ENCODE measurements around the gene EIF2B1. TPM values are rescaled to one million over a fixed set of nuclear protein-coding genes. Genes with fewer than 3 reads are reported as not detected.
"Not testable (repeated sequence)": the region's sequence is repeated elsewhere in the genome, so short reads cannot be mapped to it uniquely, and the experiment has no call there.

EIF2B1 gene
- total RNA-seq, 1 donor from 2014 or later: 45.8 TPM

DNA sequence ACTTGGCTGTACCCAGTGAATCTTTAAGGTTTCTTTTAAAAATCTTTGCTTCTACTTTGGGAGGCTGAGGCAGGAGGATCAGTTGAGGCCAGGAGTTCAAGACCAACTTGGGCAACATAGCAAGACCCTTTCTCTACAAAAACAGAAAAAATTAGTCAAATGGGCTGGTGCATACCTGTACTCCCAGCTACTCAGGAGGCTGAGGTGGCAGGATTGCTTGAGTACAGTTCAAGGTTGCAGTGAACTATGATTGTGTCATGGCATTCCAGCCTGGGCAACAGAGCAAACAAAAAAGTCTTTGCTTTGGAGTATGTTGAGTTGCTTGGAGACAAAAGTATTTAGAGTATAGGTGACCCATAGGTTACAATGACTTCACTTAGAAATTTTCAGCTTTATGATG is 37.8 kb downstream of the EIF2B1 start:
- Mint-ChIP-seq H3K36me3 (ENCODE audit: unreplicated experiment) (no peaks in the 10 kb centered on the region), H3K27me3 (ENCODE audit: unreplicated experiment) (peaks cover under 1% of the 10 kb centered on the region), H3K27ac (ENCODE audit: unreplicated experiment) (no peak overlapping the region), H3K4me1 (ENCODE audit: low read depth, unreplicated experiment) (no peaks in the 10 kb centered on the region), H3K9me3 (ENCODE audit: unreplicated experiment) (peaks cover under 1% of the 10 kb centered on the region), H3K4me3 (ENCODE audit: unreplicated experiment) (no peak overlapping the region)
- no peak for DNase-seq
- TF ChIP-seq, protein P1, sequence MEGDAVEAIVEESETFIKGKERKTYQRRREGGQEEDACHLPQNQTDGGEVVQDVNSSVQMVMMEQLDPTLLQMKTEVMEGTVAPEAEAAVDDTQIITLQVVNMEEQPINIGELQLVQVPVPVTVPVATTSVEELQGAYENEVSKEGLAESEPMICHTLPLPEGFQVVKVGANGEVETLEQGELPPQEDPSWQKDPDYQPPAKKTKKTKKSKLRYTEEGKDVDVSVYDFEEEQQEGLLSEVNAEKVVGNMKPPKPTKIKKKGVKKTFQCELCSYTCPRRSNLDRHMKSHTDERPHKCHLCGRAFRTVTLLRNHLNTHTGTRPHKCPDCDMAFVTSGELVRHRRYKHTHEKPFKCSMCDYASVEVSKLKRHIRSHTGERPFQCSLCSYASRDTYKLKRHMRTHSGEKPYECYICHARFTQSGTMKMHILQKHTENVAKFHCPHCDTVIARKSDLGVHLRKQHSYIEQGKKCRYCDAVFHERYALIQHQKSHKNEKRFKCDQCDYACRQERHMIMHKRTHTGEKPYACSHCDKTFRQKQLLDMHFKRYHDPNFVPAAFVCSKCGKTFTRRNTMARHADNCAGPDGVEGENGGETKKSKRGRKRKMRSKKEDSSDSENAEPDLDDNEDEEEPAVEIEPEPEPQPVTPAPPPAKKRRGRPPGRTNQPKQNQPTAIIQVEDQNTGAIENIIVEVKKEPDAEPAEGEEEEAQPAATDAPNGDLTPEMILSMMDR (IDR thresholded peaks at IDR 0.05; ENCODE audit: partially characterized antibody, unreplicated experiment): no peak

DNA sequence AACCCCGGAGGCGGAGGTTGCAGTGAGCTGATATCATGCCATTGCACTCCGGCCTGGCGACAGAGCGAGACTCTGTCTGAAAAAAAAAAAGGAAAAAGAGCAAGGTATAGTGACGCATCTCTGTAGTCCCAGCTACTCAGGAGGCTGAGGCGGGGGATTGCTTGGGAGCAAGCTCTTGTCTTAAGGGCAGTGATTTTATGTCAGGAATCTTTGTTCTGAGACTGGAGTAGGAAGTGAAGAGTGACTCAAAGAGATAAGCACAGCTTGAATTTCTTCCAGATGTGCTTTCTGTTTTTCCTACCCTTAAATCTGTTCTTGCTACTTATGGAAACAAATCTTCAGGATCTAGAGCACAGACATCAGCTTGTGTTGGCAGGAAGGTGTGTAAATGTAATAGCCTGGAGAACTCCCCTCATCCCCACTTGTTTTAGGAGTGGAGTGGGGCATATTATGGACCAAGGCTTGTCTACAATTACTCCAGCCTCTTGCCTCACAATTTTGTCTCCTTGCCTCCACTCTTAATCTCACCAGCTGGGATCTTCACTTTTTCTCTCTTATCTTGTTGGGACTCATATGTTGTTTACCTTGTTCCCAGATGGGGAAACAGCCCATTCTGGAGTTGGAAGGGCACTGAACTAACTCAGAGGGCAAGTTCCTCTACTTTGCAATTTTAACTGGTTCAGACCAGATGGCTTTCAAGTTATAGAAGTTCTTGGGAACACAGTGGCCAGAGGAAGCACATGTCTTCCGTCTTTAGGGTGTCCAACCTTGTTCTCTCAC is 41.6 kb downstream of the EIF2B1 start:
- Mint-ChIP-seq H3K4me3 (ENCODE audit: unreplicated experiment) (no peak overlapping the region), H3K27me3 (ENCODE audit: unreplicated experiment) (no peaks in the 10 kb centered on the region), H3K27ac (ENCODE audit: unreplicated experiment) (no peak overlapping the region), H3K36me3 (ENCODE audit: unreplicated experiment) (no peaks in the 10 kb centered on the region), H3K9me3 (ENCODE audit: unreplicated experiment) (no peaks in the 10 kb centered on the region), H3K4me1 (ENCODE audit: low read depth, unreplicated experiment) (peaks cover 1% of the 10 kb centered on the region)
- TF ChIP-seq, protein P1 (IDR thresholded peaks at IDR 0.05; ENCODE audit: partially characterized antibody, unreplicated experiment): no peak
- no peak for DNase-seq

GRCh38 chr12:123580772-123581171 is 52.7 kb downstream of the EIF2B1 start:
- DNase-seq: no peak
- TF ChIP-seq, protein P1 (IDR thresholded peaks at IDR 0.05; ENCODE audit: partially characterized antibody, unreplicated experiment): no peak
- Mint-ChIP-seq H3K27me3 (ENCODE audit: unreplicated experiment) (peaks cover 4% of the 10 kb centered on the region), H3K4me1 (ENCODE audit: low read depth, unreplicated experiment) (peaks cover 8% of the 10 kb centered on the region), H3K27ac (ENCODE audit: unreplicated experiment) (no peak overlapping the region), H3K4me3 (ENCODE audit: unreplicated experiment) (no peak overlapping the region), H3K36me3 (ENCODE audit: unreplicated experiment) (no peaks in the 10 kb centered on the region), H3K9me3 (ENCODE audit: unreplicated experiment) (peaks cover 2% of the 10 kb centered on the region)

DNA sequence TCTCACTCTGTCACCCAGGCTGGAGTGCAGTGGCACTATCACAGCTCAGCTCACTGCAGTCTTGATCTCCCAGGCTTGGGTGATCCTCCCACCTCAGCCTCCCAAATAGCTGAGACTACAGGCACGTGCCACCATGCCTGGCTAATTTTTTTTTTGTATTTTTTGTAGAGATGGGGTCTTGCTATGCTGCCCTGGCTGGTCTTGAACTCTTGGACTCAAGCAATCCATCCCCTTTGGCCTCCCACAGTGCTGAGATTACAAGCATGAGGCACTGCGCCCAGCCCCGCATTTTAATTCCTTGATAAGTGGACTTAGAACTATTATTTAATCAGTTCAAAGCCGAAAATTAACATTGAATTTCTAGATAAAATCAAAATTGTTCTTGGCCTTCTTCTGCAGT is 54.7 kb downstream of the EIF2B1 start:
- H3K4me1 Mint-ChIP-seq (ENCODE audit: low read depth, unreplicated experiment); H3K9me3 Mint-ChIP-seq (ENCODE audit: unreplicated experiment); H3K36me3 Mint-ChIP-seq (ENCODE audit: unreplicated experiment); H3K27ac Mint-ChIP-seq (ENCODE audit: unreplicated experiment); H3K4me3 Mint-ChIP-seq (ENCODE audit: unreplicated experiment); DNase-seq; H3K27me3 Mint-ChIP-seq (ENCODE audit: unreplicated experiment): not testable (repeated sequence)

- TF ChIP-seq, protein P1 (IDR thresholded peaks at IDR 0.05; ENCODE audit: partially characterized antibody, unreplicated experiment): no peak
- no peaks in the 10 kb centered on the region for H3K36me3 Mint-ChIP-seq (ENCODE audit: unreplicated experiment)
- H3K27me3 Mint-ChIP-seq (ENCODE audit: unreplicated experiment): peaks cover 6% of the 10 kb centered on the region
- H3K4me3 Mint-ChIP-seq (ENCODE audit: unreplicated experiment): no peak overlapping the region
- no peaks in the 10 kb centered on the region for H3K9me3 Mint-ChIP-seq (ENCODE audit: unreplicated experiment)
- peaks cover 7% of the 10 kb centered on the region for H3K4me1 Mint-ChIP-seq (ENCODE audit: low read depth, unreplicated experiment)
- no peak for DNase-seq
- peak overlapping the region; percentile 59 for H3K27ac Mint-ChIP-seq (ENCODE audit: unreplicated experiment)
Measured at GRCh38 chr12:123578243-123578642, 55.2 kb downstream of the EIF2B1 start.
